Vagina (tissue), 2 donors: ENCODE results near the gene SLC40A1. TPM values are rescaled to one million over a fixed set of nuclear protein-coding genes. Genes with fewer than 3 reads are reported as not detected.

ENCODE experiments used
- DNase-seq, 2 donors: peaks; one replicate each; pipeline ENCODE4 v3.0.0-alpha.2; 2017; ENCODE audit errors: extremely low spot score in 2 of 2
- H3K27ac ChIP-seq: fragments of 200-600 bp; sonication (generic); one replicate; pipeline ENCODE4 v1.5.1; 2019
- H3K27me3 ChIP-seq: fragments of 200-600 bp; sonication (generic); one replicate; pipeline ENCODE4 v1.5.1; 2019
- H3K36me3 ChIP-seq, 2 donors: fragments of 200-600 bp; sonication (generic); one replicate each; pipeline ENCODE4 v1.5.1; 2017 to 2019
- H3K4me1 ChIP-seq: fragments of 200-600 bp; sonication (generic); one replicate; pipeline ENCODE4 v1.5.1; 2019
- H3K4me3 ChIP-seq, 2 donors: fragments of 200-600 bp; sonication (generic); 1 replicate in 1 of 2; 2 replicates in 1 of 2; pipeline ENCODE4 v1.5.1; 2016 to 2019
- H3K9me3 ChIP-seq: fragments of 200-600 bp; sonication (generic); one replicate; pipeline ENCODE4 v1.5.1; 2019
- POLR2A ChIP-seq, 2 donors: fragments of 450-650 bp; IDR thresholded peaks; one replicate each; pipeline ENCODE4 v1.6.1; 2017; ENCODE audit warnings: antibody characterized with exemption in 2 of 2, mild to moderate bottlenecking in 2 of 2, moderate library complexity in 2 of 2
- POLR2AphosphoS5 ChIP-seq, 2 donors: sonication (generic); formaldehyde crosslinking; IDR thresholded peaks; one replicate each; pipeline ENCODE4 v1.9.0; 2017; ENCODE audit warnings: antibody characterized with exemption in 2 of 2, mild to moderate bottlenecking in 2 of 2, low read depth in 1 of 2; ENCODE audit not compliant: insufficient read depth in 1 of 2
- intact Hi-C: fragments of 100-400 bp; cut with DNase I; formaldehyde crosslinking; loops from one replicate; pipeline ENCODE4 v1.15.1; 2023
- total RNA-seq: library from RNA; depleted of rRNA; stranded (reverse); fragments of >200 nt; gene quantifications from one replicate; pipeline ENCODE4 v1.2.3, GENCODE V29; 2016
- TF ChIP-seq, protein P1 (sequence below), 3 experiments: fragments of 450-650 bp in 2 of 3; fragments of 200-600 bp in 1 of 3; sonication (generic) in 1 of 3; IDR thresholded peaks; one replicate each; pipeline ENCODE4 v1.5.1; 2017 to 2019; ENCODE audit warnings: antibody characterized with exemption in 3 of 3, mild to moderate bottlenecking in 2 of 3, moderate library complexity in 2 of 3

The SLC40A1 gene
- total RNA-seq, 1 donor from 2014 or later = 53.3 TPM

DNA sequence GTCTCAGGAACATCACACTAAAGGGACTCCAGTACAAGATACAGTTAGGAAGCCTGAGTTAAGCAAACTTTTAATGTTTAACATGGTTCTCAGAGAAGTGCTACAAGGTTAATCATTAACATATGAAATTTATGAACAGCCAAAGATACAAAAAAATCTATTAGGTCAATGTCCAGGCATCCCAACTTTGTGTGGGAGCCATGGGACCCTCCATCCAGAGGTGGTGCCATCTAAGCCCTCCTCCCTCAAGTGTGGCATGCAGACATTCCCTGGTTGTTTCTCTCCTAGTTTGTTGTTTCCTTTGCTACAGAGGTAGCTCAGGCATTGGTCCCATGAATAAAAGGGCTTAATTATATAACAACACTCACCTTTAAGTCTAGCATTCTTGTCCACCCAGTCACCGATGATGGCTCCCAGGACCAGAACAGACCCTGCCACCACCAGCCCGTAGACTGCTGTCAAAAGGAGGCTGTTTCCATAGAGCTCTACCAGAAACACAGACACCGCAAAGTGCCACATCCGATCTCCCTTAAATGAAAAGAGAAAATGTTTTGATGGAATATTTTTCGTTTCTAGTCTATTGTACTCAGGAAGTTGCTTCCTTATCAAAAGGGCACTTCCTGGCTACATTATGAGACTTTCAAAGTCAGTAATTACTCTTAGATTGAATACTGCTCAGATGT lies 5.7 kb downstream of the SLC40A1 start:
- Histone ChIP-seq H3K27ac (peak overlapping the region; percentile 3), H3K4me1 (peaks cover 73% of the 10 kb centered on the region), H3K4me3 (no peak overlapping the region), H3K27me3 (no peaks in the 10 kb centered on the region), H3K9me3 (no peaks in the 10 kb centered on the region), H3K36me3 (peaks cover 0 to 37% of the 10 kb centered on the region in 2 donors)
- no peak for DNase-seq
- intact Hi-C loops = no loop called here
- TF ChIP-seq POLR2A (IDR thresholded peaks at IDR 0.05) (no peak), POLR2AphosphoS5 (IDR thresholded peaks at IDR 0.05; ENCODE audit: insufficient read depth in 1 of 2, low read depth in 1 of 2) (no peak)
- TF ChIP-seq, protein P1, sequence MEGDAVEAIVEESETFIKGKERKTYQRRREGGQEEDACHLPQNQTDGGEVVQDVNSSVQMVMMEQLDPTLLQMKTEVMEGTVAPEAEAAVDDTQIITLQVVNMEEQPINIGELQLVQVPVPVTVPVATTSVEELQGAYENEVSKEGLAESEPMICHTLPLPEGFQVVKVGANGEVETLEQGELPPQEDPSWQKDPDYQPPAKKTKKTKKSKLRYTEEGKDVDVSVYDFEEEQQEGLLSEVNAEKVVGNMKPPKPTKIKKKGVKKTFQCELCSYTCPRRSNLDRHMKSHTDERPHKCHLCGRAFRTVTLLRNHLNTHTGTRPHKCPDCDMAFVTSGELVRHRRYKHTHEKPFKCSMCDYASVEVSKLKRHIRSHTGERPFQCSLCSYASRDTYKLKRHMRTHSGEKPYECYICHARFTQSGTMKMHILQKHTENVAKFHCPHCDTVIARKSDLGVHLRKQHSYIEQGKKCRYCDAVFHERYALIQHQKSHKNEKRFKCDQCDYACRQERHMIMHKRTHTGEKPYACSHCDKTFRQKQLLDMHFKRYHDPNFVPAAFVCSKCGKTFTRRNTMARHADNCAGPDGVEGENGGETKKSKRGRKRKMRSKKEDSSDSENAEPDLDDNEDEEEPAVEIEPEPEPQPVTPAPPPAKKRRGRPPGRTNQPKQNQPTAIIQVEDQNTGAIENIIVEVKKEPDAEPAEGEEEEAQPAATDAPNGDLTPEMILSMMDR (IDR thresholded peaks at IDR 0.05) = no peak

DNA sequence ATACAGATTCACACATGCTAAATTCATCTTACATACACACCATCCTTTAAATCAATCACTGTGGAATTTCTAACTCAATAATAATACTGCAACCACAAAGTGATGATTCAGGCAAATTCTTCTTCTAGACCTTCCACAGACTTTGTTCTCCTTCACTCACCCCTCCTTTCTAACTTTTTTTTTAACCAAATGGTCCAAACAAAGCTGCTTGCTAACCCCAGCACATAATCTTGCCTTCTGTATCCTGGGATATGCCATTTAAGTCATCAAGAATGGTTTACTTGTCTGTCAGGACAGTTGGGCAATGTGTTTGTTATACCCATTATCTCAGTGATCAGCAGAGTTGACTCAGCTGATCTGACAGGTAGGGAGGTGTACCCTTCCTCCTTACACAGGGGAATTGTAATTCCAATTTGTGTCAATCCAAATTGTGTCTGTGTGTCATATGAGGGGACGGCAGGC lies 10.0 kb downstream of the SLC40A1 start:
- peaks cover 0 to 40% of the 10 kb centered on the region in 2 donors for H3K36me3 ChIP-seq
- intact Hi-C loops = no loop called here
- no peak overlapping the region for H3K27ac ChIP-seq
- H3K4me3 ChIP-seq = no peak overlapping the region
- TF ChIP-seq, protein P1 (IDR thresholded peaks at IDR 0.05) = no peak
- TF ChIP-seq POLR2A (IDR thresholded peaks at IDR 0.05) (no peak), POLR2AphosphoS5 (IDR thresholded peaks at IDR 0.05; ENCODE audit: insufficient read depth in 1 of 2, low read depth in 1 of 2) (no peak)
- H3K4me1 ChIP-seq = peaks cover 69% of the 10 kb centered on the region
- no peaks in the 10 kb centered on the region for H3K27me3 ChIP-seq
- H3K9me3 ChIP-seq = no peaks in the 10 kb centered on the region
- DNase-seq = no peak

DNA sequence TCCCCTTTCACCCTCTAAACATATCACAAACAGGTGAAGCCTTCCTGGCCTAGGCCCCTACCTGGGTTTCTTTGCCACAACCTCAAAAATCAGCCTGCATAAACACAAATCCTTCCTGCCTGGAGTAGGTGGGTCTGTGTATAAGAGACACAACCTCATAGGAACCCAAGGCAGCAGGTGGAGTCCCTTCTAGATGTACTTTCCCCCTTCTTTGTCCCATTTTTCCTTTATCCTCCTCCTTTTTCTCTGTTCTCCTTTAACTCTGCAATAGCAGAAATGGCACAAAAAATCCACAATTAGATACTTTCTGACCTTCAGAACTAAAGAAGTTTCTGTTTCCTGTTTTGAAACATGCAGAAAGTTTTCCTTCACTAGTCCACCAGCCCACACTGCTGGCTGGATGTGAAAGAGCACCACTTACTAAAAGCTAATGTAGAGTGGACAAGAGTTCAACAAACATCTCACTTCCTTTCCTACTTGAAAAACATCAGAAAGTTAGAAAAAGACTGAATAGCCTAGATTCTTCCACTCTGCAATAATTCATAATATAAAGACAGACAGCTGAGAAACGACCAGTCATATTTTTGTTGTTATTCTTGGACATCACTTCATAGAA lies 11.2 kb downstream of the SLC40A1 start:
- peak overlapping the region; percentile 57 for H3K27ac ChIP-seq
- peaks cover 0 to 51% of the 10 kb centered on the region in 2 donors for H3K36me3 ChIP-seq

DNA sequence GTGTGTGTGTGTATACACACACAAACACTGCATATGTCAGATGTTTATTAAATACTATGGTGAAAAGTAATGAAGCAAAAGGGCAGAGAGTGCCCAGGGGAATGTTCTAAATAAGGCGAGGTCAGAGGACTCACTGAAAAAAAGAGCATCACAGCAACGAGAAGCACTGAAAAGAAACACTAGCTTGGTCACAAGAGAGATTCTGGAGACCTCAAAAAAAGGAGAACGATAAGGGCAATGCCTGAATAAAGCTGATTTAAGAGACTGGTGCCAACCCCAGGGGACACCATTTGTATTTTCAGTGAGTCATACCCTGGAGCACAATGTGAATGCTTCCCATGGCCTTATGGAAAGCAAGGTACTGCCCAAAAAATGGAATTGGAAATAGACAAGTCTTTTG lies 14.5 kb downstream of the SLC40A1 start:
- H3K27me3 ChIP-seq = no peaks in the 10 kb centered on the region
- H3K36me3 ChIP-seq = peaks cover 0 to 39% of the 10 kb centered on the region in 2 donors
- no peak overlapping the region for H3K27ac ChIP-seq
- intact Hi-C loops = no loop called here
- DNase-seq = no peak
- H3K4me1 ChIP-seq = peaks cover 44% of the 10 kb centered on the region
- H3K4me3 ChIP-seq = no peak overlapping the region
- no peaks in the 10 kb centered on the region for H3K9me3 ChIP-seq
- TF ChIP-seq POLR2A (IDR thresholded peaks at IDR 0.05) (no peak), POLR2AphosphoS5 (IDR thresholded peaks at IDR 0.05; ENCODE audit: insufficient read depth in 1 of 2, low read depth in 1 of 2) (no peak)
- TF ChIP-seq, protein P1 (IDR thresholded peaks at IDR 0.05) = no peak

More for the DNA sequence above, 11.2 kb downstream of the SLC40A1 start:
- no peak for DNase-seq
- TF ChIP-seq POLR2AphosphoS5 (IDR thresholded peaks at IDR 0.05; ENCODE audit: insufficient read depth in 1 of 2, low read depth in 1 of 2) (no peak), POLR2A (IDR thresholded peaks at IDR 0.05) (no peak)
- TF ChIP-seq, protein P1 (IDR thresholded peaks at IDR 0.05) = no peak
- no peak overlapping the region for H3K4me3 ChIP-seq
- H3K4me1 ChIP-seq = peaks cover 57% of the 10 kb centered on the region
- no peaks in the 10 kb centered on the region for H3K27me3 ChIP-seq
- no peaks in the 10 kb centered on the region for H3K9me3 ChIP-seq
- intact Hi-C loops = no loop called here
